ENCODE results near the gene SFMBT1. TPM values are rescaled to one million over a fixed set of nuclear protein-coding genes. Genes with fewer than 3 reads are reported as not detected.

Gene SFMBT1
- total RNA-seq, 1 donor from 2014 or later, result 19.7 TPM

DNA sequence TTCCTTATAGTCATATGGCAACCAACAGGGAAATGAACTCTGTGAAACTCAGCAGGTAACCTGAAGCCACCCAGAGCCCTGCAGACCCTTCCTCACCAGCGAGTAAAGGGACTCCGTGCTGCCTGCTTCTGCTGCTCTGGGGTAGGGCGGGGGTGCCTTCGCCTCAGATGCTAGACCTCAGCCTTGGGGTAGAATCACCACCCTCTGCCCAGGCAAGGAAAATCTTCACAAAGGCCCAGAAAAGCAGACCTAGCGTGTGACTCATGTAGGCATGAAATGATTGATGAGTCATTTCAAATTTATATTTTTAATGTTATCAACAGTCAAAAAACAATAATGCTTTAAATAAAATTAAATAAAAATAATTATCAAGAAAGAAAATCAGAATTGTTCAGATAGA, 155.1 kb downstream of the SFMBT1 start:
- H3K4me3 Mint-ChIP-seq (ENCODE audit: low read depth), result no peak overlapping the region
- DNase-seq (ENCODE audit: low spot score, unreplicated experiment), result no peak
- H3K27ac Mint-ChIP-seq, result no peak overlapping the region
- H3K9me3 Mint-ChIP-seq (ENCODE audit: low read depth), result no peaks in the 10 kb centered on the region
- H3K27me3 Mint-ChIP-seq, result no peaks in the 10 kb centered on the region
- TF ChIP-seq CTCF (IDR thresholded peaks at IDR 0.05; ENCODE audit: unreplicated experiment), result no peak
- peaks cover 17% of the 10 kb centered on the region for H3K4me1 Mint-ChIP-seq (ENCODE audit: low read depth)
- H3K36me3 Mint-ChIP-seq (ENCODE audit: insufficient read depth), result peaks cover 2% of the 10 kb centered on the region

DNA sequence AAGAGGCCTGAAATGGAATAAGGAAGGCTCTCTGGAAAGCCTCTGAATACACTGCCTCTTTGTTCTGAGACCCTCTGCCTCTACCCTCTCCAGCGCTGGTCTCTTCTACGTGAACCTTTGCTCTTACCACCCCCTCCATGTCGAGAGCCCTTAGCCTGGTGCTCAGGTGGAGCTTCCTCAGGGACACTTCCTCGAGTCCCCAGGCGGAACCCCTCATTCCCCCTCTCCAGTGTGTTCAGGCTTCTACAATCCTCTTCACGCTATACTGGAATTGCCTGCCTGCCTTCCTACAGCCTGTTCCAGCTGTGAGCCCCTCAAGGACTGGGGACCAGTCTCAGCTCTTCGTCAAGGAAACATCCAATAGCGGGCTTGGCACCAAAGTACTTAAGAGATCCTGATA, 156.0 kb downstream of the SFMBT1 start:
- no peak for TF ChIP-seq CTCF (IDR thresholded peaks at IDR 0.05; ENCODE audit: unreplicated experiment)
- no peak for DNase-seq (ENCODE audit: low spot score, unreplicated experiment)
- no peak overlapping the region for H3K27ac Mint-ChIP-seq

GRCh38 chr3:52887166-52887565, 158.7 kb downstream of the SFMBT1 start:
- H3K27ac Mint-ChIP-seq, result peak overlapping the region; percentile 18
- H3K4me3 Mint-ChIP-seq (ENCODE audit: low read depth), result no peak overlapping the region
- no peaks in the 10 kb centered on the region for H3K27me3 Mint-ChIP-seq
- no peak for DNase-seq (ENCODE audit: low spot score, unreplicated experiment)
- TF ChIP-seq CTCF (IDR thresholded peaks at IDR 0.05; ENCODE audit: unreplicated experiment), result no peak
- H3K4me1 Mint-ChIP-seq (ENCODE audit: low read depth), result peaks cover 12% of the 10 kb centered on the region
- H3K9me3 Mint-ChIP-seq (ENCODE audit: low read depth), result no peaks in the 10 kb centered on the region
- peaks cover 8% of the 10 kb centered on the region for H3K36me3 Mint-ChIP-seq (ENCODE audit: insufficient read depth)

More for the DNA sequence above, 156.0 kb downstream of the SFMBT1 start:
- H3K9me3 Mint-ChIP-seq (ENCODE audit: low read depth), result no peaks in the 10 kb centered on the region
- H3K27me3 Mint-ChIP-seq, result no peaks in the 10 kb centered on the region
- peaks cover 17% of the 10 kb centered on the region for H3K4me1 Mint-ChIP-seq (ENCODE audit: low read depth)
- H3K4me3 Mint-ChIP-seq (ENCODE audit: low read depth), result no peak overlapping the region
- peaks cover 7% of the 10 kb centered on the region for H3K36me3 Mint-ChIP-seq (ENCODE audit: insufficient read depth)

DNA sequence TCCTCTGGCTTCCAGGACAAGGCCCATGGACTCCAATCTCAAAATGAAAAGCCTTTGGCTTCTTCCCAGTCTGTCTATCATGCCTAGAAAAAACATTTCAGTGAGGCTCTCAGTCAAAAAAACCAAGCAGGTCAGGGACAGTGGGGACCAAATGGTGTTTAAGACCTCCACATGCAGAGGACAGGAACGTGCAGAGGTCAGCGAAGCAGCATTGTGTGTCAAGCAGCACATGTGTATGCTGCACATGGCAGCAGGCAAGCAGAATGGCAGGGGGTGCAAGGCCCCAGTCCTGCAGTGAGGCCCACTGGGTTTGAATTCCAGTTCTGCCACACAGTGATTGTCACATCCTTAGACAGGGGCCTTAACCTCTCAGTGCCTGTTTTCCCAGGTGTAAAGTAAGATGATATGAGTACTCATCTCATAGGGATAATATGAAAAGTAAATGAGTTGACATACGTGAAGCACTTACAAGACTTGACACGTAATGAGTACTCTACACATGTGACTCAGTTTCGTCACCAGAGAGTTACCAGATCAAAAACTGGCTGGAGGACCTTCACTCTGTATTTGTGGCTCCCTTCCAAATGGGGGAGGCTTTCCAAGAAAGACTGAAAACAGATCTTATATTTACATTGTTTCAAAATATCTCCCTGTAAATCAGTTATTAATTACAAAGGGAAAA, 159.7 kb downstream of the SFMBT1 start:
- DNase-seq (ENCODE audit: low spot score, unreplicated experiment), result no peak
- Mint-ChIP-seq H3K36me3 (ENCODE audit: insufficient read depth) (peaks cover 8% of the 10 kb centered on the region), H3K9me3 (ENCODE audit: low read depth) (no peaks in the 10 kb centered on the region), H3K4me3 (ENCODE audit: low read depth) (no peak overlapping the region), H3K27ac (no peak overlapping the region), H3K4me1 (ENCODE audit: low read depth) (peaks cover 3% of the 10 kb centered on the region), H3K27me3 (no peaks in the 10 kb centered on the region)
- TF ChIP-seq CTCF (IDR thresholded peaks at IDR 0.05; ENCODE audit: unreplicated experiment), result no peak

DNA sequence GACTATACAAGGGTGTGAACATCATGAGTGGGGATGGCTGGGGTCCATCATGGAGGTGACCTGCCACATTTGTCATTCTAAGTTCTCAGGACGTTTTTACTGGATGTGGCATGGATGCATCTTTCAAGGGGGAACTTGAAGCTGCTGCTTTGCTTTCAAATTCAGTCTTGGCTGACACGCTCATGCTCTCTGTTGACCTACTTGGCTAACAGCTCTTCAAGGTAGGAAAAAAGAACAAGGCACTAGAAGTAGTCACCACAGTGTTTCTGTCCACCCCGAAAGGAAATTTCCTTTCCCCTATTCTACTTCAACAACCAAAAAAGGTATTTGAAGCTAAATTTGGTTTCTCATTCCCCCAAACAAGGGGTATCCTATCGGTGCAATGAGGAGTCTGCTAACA, 163.5 kb downstream of the SFMBT1 start:
- no peak overlapping the region for H3K4me3 Mint-ChIP-seq (ENCODE audit: low read depth)
- H3K4me1 Mint-ChIP-seq (ENCODE audit: low read depth), result no peaks in the 10 kb centered on the region
- H3K27me3 Mint-ChIP-seq, result no peaks in the 10 kb centered on the region
- H3K36me3 Mint-ChIP-seq (ENCODE audit: insufficient read depth), result peaks cover 8% of the 10 kb centered on the region
- TF ChIP-seq CTCF (IDR thresholded peaks at IDR 0.05; ENCODE audit: unreplicated experiment), result no peak
- H3K27ac Mint-ChIP-seq, result no peak overlapping the region
- no peaks in the 10 kb centered on the region for H3K9me3 Mint-ChIP-seq (ENCODE audit: low read depth)
- DNase-seq (ENCODE audit: low spot score, unreplicated experiment), result no peak
